Hippocampal formation (tissue), 2 donors: ENCODE results near the gene PXMP2.
"Not testable (repeated sequence)": the region's sequence is repeated elsewhere in the genome, so short reads cannot be mapped to it uniquely, and the experiment has no call there.

Experiments
- DNase-seq, 2 donors: peaks; one replicate each; lab custom pipeline; 2025; lab: John Stamatoyannopoulos, UW

PXMP2 gene

DNA sequence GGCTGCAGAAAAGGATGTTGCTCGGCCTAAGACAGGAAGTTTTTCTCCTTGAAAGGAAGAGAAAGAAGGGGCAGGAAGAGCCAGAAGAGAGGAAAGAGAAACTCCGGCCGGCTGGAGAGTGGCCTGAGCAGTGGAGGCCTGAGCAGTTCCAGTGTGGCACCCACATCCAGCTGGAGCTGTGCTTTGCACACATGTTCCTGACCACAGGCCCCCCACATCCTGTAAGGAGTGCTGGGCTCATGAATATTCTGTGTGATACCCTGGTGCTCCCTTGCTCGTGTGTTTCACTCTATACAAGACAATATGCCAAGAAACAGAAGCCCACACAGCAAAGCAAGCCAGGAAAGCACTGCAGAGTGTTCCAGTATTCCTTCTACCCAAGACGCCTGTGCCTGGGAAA, 27.3 kb upstream of the PXMP2 start:
- DNase-seq: no peak

DNA sequence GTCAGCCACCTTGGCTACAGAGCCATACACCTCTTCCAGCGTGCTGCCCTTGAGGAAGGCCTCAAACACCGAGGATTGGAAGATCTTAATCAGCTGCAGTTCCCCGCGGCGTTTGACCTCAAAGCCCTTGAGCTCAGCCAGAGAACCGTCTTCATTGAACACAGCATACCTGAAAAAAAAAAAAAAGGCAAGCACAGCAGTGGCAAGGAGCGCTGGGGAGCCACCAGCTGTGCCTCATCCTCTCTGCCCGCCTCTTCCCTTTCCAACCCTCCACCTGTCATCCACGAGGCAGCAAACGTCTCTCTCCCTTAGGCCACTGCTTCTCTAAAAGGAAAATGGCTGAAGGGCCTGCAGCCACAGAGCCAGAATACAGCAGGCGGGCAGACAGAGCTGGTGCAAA, 26.4 kb upstream of the PXMP2 start:
- DNase-seq: no peak

DNA sequence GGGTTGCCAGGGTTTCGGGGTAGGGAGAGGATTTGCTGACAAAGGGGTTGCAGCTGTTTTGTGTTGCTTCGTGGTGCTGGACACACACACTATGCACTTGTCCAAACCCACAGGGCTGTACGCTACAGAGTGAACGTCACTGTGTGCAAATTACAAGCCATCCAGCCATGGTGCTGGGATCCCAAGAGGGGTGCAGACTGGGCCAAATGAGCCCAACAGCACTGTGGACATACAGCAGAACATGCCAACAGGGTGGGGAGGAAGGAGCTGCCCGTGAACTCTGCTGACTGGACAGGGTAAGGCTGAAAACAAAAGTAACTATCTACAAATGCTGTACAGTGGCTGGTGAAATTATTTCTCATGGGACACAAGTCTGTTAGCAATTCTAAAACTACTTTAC, 25.4 kb upstream of the PXMP2 start:
- DNase-seq: no peak

DNA sequence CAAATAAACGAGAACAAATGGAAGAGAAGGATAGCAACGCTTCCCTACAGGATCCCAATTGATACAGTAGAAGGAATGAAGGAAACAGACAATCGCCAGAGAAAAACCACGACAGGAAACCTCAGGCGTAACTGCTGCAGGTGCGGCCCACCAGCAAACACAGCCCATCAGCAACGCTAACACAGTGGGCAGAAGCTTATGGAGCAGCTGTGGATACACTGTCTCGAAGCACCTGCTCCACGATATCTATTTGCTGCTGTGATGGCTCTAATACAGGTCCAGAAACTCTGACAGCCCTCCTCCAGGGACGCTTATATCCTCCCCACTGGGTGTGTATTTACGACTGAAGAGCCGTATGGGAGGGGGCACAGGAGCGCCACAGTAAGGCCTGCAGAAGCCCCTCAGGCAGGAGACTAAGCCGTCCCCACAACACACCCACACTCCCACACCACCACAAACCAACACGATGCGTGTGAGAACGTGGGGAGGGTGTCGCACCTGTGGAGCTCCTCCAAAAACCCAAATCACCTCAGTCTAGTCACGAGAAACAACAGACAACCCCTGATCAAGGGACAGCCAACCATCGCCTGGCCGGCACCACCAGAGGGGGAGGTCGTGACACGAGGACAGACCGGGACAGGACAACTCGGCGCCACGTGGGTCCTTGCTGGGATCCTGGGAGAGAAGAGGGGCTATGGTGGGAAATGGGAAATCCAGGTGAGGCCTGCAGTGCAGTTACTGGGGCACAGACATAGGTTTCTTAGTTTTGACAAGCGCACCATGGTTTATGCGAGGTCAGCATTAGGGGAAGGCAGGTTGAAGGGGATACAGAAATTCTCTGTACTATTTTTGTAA, 24.3 kb upstream of the PXMP2 start:
- DNase-seq: no peak

DNA sequence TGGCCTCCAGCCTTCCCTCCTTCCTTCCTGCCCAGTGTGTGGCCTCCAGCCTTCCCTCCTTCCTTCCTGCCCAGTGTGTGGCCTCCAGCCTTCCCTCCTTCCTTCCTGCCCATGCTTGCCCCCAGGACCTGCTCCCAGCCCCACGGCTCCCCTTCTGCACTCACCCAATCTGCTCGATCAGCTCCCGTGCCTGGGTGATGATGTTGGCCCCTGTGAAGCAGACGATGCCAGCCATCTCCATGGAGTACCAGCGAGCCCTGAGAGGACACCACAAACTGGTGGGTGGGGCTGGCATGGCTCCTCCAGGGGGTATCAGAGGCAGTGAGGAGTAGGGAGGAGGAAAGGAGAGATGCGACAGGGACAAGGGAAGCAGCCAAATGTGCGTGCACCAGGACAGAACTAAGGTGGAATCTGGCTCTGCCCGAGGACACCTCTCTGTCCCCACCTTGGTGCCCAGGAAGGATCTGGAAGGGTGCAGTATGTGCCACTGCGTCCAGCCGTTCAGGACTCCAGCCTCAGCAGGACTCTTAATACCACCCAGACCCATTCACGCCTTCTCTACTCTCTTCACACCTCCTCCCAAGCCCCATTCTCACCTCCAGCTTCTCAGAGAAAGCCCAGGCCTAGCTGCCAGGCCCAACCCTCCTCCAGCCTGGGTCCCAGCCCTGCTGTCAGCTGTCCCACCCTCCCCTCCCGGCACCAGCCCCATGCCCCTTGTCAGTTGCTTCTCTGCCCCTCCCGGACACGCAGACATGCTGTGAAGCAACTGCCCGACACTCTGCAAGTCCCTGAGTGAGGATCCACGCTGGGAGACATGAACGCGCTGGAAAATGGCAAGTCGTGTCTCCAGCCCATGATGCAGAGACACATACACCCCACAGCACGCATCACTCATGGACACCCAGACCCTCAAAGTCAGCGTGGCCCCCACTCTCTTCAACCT, 22.9 kb upstream of the PXMP2 start:
- DNase-seq: no peak

DNA sequence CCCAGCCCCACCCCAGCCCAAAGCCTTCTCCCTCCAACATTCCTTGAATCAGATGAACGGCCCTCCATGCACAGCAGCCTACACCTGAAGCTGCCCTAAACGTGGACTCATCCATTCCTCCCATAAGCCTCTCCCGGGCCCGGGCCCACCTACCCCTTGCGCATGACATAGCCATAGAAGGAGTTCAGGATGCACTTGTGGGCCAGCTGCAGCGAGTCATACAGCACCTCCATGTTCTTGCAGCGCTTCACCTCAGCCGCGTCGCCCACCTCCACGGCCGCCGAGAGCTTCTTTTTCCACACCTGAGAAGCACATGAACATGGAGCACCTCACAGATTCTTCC, 22.3 kb upstream of the PXMP2 start:
- DNase-seq: no peak

DNA sequence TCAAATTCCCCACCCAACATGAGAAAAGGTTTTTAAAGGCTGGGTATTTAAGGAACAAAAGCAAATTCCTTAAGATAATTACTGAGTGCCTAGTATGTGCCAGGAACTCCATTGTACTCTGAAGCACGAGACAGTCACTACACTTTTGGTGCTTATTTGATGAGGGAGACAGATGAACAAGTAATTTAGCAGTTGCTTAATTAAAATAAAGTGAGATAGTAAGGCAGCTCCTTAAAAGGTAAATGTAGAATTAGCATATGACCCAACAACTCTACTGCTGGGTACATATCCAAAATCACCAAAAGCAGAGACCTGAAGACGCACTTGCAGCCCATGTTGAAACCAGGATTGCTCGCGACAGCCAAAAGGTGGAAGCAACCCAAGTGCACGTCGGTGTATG, 21.6 kb upstream of the PXMP2 start:
- no peak for DNase-seq

DNA sequence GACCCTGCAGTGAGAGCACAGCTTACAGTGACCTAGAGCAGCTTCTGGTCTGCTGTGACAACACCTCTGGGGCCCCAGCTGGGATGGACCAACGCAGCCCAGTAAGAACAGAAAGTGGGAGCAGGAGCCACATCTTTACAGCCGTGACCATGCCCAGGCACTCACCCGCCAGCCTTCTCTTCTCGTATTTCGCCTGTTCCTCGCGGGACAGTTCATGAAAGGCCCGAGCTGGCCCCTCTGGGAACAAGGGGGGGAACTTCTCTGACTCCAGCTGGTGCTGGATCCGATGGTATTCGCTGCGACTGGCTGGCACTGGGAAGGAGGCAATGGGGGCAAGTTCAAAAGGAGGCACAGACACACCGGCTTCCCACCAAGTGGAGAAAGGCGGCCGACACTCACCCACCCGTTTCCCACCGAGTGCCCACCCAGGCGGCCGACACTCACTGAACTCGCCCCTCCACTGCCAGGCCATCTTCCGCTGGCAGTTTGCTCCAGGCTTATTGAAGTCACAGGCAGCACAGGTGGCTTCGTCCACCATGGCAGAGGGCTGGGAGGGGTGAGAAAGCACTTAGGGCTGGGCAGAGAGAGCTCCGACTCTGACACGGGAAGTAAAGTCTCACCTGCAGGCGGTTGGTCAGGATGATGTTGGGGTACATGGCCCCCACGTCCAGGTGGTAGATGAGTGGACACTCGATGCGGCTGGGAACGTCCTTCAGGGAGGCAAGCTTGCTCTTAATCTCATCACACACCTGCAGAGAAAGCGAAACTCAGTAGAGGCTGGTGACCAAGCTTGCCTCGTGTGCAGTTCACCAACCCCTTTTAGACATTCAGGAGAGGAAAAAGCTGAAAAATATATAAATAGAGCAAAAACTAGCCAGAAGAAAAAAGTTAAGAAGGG, 18.9 kb upstream of the PXMP2 start:
- DNase-seq: no peak

DNA sequence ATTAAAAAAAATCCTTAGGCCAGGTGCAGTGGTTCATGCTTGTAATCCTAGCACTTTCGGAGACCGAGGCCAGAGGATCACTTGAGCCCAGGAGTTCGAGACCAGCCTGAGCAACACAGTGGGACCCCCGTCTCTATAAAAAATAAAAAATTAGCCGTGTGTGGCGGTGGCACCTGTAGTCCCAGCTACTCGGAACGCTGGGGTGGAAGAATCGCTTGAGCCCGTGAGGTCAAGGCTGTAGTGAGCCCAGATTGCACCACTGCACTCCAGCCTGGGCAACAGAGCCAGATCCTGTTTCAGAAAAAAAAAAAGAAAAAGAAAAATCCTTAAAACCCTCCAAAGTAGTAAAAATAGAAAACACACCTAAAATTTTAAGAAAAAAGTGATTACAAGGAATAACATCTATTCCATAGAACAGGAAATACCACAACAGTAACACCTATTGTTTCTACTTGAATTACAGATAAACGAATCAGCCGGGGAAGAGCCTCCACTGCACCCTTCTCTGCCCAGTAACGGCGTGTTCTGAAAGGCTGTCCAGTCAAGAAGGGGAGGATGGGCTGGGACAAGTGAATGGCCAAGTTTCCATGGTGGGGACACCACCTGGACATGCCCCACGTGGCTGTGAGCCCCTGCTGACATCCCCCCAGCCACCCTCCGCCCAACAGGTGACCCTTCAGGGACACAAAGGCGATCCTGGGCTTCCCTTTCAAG, 18.1 kb upstream of the PXMP2 start:
- no peak for DNase-seq

DNA sequence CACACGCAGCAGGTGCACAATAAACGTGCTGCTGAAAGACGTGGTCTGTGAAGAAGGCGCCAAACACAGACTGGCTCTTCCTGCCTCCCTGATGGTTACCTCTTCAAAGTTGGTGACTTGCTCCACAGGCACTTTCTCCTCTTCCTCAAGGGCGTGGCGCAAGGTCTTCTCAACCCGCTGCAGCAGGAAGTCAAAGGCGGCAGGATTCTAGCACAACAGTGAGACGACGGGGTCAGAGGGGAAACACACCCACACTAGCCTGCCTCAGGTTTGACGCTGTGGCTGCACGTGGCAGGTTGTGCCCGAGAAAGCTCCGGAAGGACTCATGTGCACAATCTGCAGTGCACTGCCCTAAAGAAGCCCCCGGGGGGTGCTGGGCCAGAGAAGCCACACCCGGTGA, 15.3 kb upstream of the PXMP2 start:
- no peak for DNase-seq

DNA sequence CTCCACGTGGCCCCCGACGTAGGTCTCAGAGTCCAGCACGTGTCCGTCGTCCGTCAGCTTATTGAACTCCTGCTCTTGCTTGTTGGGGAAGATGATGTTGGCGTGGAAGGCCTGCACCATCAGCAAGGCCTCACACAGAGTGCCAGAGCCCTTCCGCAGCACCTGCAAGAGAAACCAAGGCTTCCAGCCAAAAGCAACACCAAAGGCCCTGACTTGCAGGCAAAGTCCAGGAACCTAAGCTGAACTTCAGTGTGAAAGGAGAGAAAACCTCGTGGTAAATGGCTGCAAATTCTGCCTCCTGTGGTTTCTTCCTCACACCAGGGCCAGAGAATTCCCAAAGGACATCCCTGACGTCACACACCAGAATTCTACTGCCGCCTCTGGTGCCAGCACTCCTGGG, 14.7 kb upstream of the PXMP2 start:
- no peak for DNase-seq

DNA sequence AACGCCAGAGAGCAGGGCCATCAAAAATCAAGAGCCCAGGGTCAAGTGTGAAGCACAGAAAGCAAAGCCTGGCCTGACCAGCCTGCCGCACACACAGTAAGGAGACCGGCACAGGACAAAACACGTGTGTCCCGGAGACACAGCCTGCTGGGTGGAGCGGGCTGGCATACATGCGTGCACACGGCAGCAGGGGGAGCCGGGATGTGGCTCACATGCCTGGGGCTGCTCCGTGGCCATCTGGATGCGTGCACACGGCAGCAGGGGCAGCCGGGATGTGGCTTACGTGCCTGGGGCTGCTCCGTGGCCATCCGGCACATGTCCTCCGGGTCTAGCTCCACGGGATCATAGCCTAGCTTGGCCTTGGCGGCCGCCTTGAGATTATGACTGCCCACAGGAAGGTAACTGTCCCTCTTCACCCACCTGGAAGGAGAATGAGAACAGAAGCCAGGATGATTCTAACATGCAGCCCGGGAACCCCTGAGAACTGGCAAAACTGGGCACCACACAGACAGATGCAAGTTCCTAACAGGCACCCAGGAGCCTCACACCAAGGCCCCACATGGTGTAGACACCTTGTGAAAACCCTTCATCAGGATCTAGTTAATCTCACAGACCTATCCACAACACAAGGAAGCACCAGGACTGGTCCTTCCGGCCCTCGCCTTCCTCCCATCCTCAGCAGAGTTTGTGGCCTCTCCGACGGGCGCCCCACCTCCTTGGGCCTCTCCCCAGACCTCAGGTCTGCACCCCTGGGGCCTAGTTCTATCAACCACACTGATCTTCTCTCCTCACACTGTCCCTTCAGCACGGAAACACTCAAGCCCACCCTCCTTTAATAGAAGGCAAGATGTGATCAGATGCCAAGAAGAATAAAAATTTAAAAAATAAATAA, 13.9 kb upstream of the PXMP2 start:
- DNase-seq: no peak

DNA sequence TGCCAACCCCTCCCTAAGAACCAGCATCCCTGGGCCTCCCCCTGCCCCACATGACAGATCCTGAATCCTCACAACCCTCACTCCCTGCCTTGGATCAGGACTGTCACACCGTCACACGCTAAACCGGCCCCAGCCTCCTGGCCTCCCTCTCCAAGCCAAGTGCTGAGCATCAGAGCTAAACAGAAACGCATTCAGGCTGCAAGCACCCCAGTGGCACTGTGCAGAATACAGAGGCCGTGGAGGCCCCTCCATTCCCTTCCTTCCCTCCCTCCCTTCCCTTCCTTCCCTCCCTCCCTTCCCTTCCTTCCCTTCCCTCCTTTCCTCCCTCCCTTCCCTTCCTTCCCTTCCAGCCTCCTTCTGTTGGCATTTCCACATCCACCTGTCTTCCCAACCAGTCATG, 12.8 kb upstream of the PXMP2 start:
- DNase-seq: no peak

DNA sequence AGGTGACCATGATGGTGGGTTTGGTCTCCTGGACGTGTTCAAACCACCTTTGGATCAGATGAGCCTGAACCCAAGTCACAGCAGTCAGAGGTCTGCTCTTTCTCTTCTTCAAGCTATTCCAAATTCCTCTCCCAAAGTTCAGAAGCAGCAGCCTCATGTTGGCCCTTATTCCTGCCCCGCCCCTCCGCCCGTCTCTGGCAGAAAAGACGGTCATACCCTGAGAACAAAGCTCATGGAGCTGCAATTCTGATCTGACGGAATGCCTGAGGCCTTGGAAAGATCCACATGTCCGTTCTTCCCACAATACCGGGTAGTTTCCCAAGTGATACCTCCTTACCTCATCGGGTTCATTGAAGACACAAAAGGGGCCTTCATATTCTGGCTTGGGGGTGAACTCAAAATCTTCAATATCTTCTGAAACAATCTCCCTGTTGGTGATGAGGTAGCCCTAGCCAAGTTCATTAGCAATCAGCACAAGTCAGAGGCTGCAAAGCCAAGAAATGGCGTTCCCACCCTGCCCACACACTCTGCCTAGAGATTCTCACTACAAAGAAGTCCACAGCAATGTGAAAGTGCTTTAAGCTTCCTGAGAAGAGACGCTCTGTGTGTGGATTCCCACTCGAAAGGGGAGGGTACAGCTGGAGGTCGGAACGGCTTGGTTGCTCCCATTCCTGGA, 11.5 kb upstream of the PXMP2 start:
- DNase-seq: no peak

DNA sequence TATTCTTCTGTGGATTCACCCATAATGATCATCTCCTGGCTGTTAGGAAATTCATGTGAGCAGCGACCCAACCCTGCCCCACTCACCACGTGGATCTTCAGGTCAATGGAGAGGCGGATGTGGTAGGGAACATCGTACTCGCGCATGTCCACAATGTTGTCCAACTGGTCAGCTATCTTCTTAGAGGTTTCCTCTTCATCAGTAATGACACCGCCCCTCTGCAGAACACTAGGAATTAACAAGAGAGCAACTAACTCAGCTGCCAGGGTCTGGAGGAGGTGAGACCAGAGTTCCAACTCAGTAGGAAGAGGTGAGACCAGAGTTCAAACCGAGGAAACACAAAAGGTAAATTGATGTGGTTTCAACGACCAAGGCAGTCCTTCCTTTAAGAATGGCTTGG, 9.9 kb upstream of the PXMP2 start:
- no peak for DNase-seq

DNA sequence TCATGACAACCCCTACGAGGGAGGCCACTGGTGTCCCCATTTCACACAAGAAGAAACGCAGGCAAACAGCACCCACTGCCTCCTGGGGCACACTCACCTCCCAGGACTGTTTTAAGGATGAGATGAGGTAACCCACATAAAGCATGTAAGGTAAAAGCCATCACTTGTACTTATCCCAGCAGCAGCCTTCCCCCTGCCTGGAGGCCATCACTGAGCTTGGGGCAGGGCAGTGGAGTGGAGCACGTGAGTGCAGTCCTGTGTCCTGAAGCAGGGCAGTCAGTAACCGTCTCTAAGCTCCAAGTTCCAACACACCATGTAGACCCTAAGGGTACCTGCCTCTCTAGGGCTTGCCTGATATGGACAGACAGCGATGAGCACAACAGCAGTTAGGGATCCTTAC, 2.0 kb upstream of the PXMP2 start:
- DNase-seq: no peak

DNA sequence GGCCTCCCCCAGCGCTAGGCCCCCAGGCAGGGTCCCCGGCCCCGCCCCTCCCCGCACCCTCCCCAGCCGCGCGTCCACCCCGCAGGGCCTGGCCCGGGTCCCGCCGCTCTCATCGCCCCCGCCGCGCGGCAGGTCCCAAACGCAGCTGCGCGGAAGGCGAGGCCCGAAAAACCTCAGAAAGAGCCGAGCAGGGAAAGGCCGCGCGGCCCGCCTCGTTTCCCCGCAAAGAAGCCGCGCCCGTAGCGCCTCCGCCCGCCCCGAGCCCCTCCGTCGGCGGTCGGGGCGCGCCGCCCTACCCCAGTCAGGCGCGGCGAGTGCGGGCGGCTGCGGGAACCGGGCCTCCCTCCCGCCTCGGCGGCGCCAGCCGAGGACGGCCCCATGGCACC, 569 bp upstream of the PXMP2 start:
- no peak for DNase-seq

DNA sequence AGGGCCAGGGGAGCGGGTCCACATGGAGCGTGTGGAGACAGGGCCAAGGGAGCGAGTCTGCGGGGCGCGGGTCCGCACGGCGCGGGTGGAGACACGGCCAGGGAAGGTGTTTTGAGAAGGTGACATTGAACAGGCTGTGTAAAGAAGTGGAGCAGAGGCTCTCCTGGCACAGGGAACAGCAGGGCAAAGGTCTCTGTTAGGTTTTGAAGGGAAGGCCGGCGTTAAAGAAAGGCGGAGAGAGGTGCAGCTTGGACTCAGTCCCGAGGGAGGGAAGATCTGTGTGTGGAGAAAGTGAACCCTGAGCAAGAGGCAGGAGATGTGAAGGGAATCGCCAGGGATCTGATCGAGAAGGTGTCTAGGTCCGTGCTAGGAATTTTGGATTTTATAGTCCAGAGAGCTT, 1.8 kb downstream of the PXMP2 start:
- no peak for DNase-seq

DNA sequence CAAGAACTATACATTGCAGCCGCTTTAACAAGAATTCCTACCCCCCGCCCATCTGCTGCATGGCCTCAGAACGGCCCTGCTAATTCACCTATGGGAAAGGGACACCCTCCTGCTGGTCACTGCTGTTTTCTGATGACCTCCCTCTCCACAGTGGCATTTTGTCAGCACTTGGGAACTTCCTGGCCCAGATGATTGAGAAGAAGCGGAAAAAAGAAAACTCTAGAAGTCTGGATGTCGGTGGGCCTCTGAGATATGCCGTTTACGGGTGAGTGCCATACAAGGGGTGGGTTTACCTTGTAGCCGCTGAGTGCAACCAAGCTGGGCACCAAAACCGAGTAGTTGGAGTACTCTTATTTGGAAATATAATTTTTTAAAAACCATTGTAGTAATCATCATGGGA, 2.7 kb downstream of the PXMP2 start:
- no peak for DNase-seq

DNA sequence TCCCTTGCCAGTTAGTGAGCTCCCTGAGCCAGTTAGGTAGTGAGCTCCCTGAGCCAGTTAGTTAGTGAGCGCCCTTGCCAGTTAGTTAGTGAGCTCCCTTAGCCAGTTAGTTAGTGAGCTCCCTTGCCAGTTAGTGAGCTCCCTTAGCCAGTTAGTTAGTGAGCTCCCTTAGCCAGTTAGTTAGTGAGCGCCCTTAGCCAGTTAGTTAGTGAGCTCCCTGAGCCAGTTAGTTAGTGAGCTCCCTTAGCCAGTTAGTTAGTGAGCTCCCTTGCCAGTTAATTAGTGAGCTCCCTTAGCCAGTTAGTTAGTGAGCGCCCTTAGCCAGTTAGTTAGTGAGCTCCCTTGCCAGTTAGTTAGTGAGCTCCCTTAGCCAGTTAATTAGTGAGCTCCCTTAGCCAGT, 4.6 kb downstream of the PXMP2 start:
- not testable (repeated sequence) for DNase-seq
